Calu3 (cell line): ENCODE measurements around the gene EMSY. TPM values are rescaled to one million over a fixed set of nuclear protein-coding genes. Genes with fewer than 3 reads are reported as not detected.

ENCODE experiments used
- BruUV-seq: library from RNA; stranded (reverse); fragments of 400-500 nt; replicated peaks from 2 replicates; lab custom pipeline; 2021; lab: Mats Ljungman, UMichigan
- CTCF ChIA-PET: fragments of 300-600 bp; sonication (Branson Sonifier 250); formaldehyde crosslinking; loops from one replicate; lab custom pipeline; 2022; ENCODE audit warnings: antibody characterized with exemption; lab: Charles Lee
- DNase-seq: peaks from one replicate; pipeline ENCODE4 v3.0.0; 2022
- H3K27ac Mint-ChIP-seq: one replicate; pipeline ENCODE4 v1.8.0; 2022; ENCODE audit warnings: mixed read lengths; ENCODE audit not compliant: unreplicated experiment
- H3K27me3 Mint-ChIP-seq: one replicate; pipeline ENCODE4 v1.8.0; 2022; ENCODE audit warnings: mixed read lengths; ENCODE audit not compliant: unreplicated experiment
- H3K36me3 Mint-ChIP-seq: one replicate; pipeline ENCODE4 v1.8.0; 2022; ENCODE audit warnings: mild to moderate bottlenecking, moderate library complexity, mixed read lengths; ENCODE audit not compliant: insufficient read depth, unreplicated experiment
- H3K4me1 Mint-ChIP-seq: one replicate; pipeline ENCODE4 v1.8.0; 2022; ENCODE audit warnings: mild to moderate bottlenecking, low read depth, mixed read lengths; ENCODE audit not compliant: unreplicated experiment
- H3K4me3 Mint-ChIP-seq: one replicate; pipeline ENCODE4 v1.8.0; 2022; ENCODE audit warnings: mild to moderate bottlenecking, low read depth, moderate library complexity, mixed read lengths; ENCODE audit not compliant: unreplicated experiment
- H3K9me3 Mint-ChIP-seq: one replicate; pipeline ENCODE4 v1.8.0; 2022; ENCODE audit warnings: low read depth, mixed read lengths; ENCODE audit not compliant: unreplicated experiment
- CTCF ChIP-seq: fragments of 200-600 bp; IDR thresholded peaks from one replicate; pipeline ENCODE4 v1.8.0; 2022; ENCODE audit warnings: antibody characterized with exemption; ENCODE audit not compliant: unreplicated experiment
- intact Hi-C: fragments of 100-400 bp; cut with micrococcal nuclease; formaldehyde crosslinking; loops from one replicate; pipeline ENCODE4 v1.10.0; 2022; ENCODE audit not compliant: unreplicated experiment
- total RNA-seq: library from RNA; stranded (reverse); gene quantifications from 2 replicates; pipeline ENCODE4 v1.2.3, GENCODE V29; 2022

EMSY gene
- total RNA-seq, 1 experiment from 2014 or later = 30.0 TPM

- DNase-seq = no peak
- Mint-ChIP-seq H3K4me1 (no peaks in the 10 kb centered on the region), H3K9me3 (no peaks in the 10 kb centered on the region), H3K27ac (no peak overlapping the region), H3K27me3 (peaks cover 14% of the 10 kb centered on the region), H3K36me3 (no peaks in the 10 kb centered on the region), H3K4me3 (no peak overlapping the region)
- no peak for TF ChIP-seq CTCF
- intact Hi-C loops = no loop called here
- CTCF ChIA-PET = no interaction called here
- BruUV-seq = no TSS peak
These were observed 156.5 kb downstream of the EMSY start for GRCh38 chr11:76601272-76601671.

- TF ChIP-seq CTCF = no peak
- Mint-ChIP-seq H3K27ac (no peak overlapping the region), H3K36me3 (no peaks in the 10 kb centered on the region), H3K4me1 (no peaks in the 10 kb centered on the region), H3K4me3 (no peak overlapping the region), H3K27me3 (peaks cover 14% of the 10 kb centered on the region), H3K9me3 (no peaks in the 10 kb centered on the region)
- DNase-seq = no peak
- BruUV-seq = no TSS peak
- CTCF ChIA-PET = no interaction called here
- intact Hi-C loops = no loop called here
These were observed 156.9 kb downstream of the EMSY start for GRCh38 chr11:76601724-76602123.

GRCh38 chr11:76602431-76602861, 157.6 kb downstream of the EMSY start:
- no TSS peak for BruUV-seq
- Mint-ChIP-seq H3K9me3 (no peaks in the 10 kb centered on the region), H3K4me3 (no peak overlapping the region), H3K36me3 (no peaks in the 10 kb centered on the region), H3K27ac (no peak overlapping the region), H3K27me3 (peaks cover 14% of the 10 kb centered on the region), H3K4me1 (no peaks in the 10 kb centered on the region)
- CTCF ChIA-PET = no interaction called here
- intact Hi-C loops = no loop called here
- no peak for DNase-seq
- TF ChIP-seq CTCF = no peak

Other genes with a start within 250 kb of the EMSY start
- not detected in 2 replicates for gene WNT11, start 238.5 kb upstream of the EMSY start, total RNA-seq
- 45.9 and 49.2 TPM in 2 replicates for gene THAP12, start 63.9 kb upstream of the EMSY start, total RNA-seq
- gene GVQW3, start 63.7 kb upstream of the EMSY start, total RNA-seq = 6.7 and 7.2 TPM in 2 replicates
- 0.17 TPM in 1 of 2 replicates, not detected in the other for gene LRRC32, start 225.7 kb downstream of the EMSY start, total RNA-seq